Muscle layer of colon (tissue), 2 donors: ENCODE results near the gene TUBG1.
"Not testable (repeated sequence)": the region's sequence is repeated elsewhere in the genome, so short reads cannot be mapped to it uniquely, and the experiment has no call there.

Experiments used
- H3K27ac ChIP-seq: one replicate; pipeline ENCODE4 v1.7.0; 2013; ENCODE audit warnings: low read depth, mild to moderate bottlenecking, low read length, moderate library complexity
- H3K27me3 ChIP-seq, 2 donors: one replicate each; pipeline ENCODE4 v1.7.0; 2013; ENCODE audit warnings: low read length in 2 of 2, mild to moderate bottlenecking in 2 of 2; ENCODE audit not compliant: insufficient read depth in 2 of 2, control insufficient read depth in 1 of 2
- H3K36me3 ChIP-seq: one replicate; pipeline ENCODE4 v1.7.0; 2013; ENCODE audit warnings: mild to moderate bottlenecking, low read length; ENCODE audit not compliant: insufficient read depth
- H3K4me1 ChIP-seq: one replicate; pipeline ENCODE4 v1.7.0; 2013; ENCODE audit warnings: mild to moderate bottlenecking, low read length; ENCODE audit not compliant: insufficient read depth
- H3K4me3 ChIP-seq, 2 donors: one replicate each; pipeline ENCODE4 v1.7.0; 2013; ENCODE audit warnings: low read length in 2 of 2, low read depth in 1 of 2, mild to moderate bottlenecking in 1 of 2, moderate library complexity in 1 of 2
- H3K9ac ChIP-seq: one replicate; pipeline ENCODE4 v1.7.0; 2013; ENCODE audit warnings: low read length
- H3K9me3 ChIP-seq: one replicate; pipeline ENCODE4 v1.7.0; 2013; ENCODE audit warnings: mild to moderate bottlenecking, low read length
- donor health status: abdominal sarcoma.
- donor health status: Adenocarcinoma of cecum.

TUBG1 gene

DNA sequence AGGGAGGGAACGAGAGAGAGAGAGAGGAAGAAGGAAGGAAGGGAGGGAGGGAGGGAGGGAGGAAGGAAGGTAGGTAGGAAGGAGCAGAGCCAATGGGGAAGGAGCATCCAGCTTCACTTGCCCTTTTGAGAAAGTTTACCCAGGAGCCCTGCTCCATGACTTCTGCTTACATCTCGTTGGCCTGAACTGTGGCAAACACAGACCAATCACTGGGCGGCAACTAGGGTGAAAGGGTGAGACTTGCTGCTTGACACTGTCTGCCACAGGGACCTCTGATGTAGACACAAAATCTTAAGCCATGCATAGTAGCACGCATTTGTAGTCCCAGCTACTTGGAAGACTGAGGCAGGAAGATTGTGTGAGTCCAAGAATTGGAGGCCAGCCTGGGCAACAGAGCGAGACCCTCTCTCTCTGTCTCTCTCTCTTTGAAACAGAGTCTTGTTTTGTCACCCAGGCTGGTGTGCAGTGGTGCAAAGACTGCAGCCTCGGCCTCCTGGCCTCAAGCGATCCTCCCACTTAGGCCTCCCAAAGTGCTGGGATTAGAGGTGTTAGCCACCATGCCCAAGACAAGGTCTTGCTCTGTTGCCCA, 30.1 kb downstream of the TUBG1 start:
- Histone ChIP-seq H3K36me3 (no peaks in the 10 kb centered on the region), H3K9me3 (no peaks in the 10 kb centered on the region), H3K4me1 (no peaks in the 10 kb centered on the region), H3K4me3 (no peak overlapping the region), H3K27ac (no peak overlapping the region), H3K9ac (no peak overlapping the region), H3K27me3 (no peaks in the 10 kb centered on the region)

DNA sequence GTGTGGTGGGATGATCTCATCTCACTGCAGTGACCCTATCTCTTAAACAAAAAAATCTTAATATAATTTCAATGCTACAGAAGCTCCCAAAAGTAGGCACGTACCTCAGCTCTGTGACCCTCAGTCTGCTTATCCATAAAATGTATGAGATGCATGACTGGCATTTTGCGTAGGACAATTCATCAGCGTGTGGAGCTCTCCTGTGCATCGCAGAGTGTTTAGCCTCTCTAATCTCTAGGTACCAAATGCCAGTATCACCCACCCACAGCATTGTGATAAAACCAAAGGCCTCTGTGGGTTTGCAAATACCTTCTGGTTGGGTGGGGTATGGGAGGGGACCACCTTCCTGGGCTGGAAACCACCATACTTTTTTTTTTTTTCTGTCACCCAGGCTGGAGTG, 30.6 kb downstream of the TUBG1 start:
- no peak overlapping the region for H3K27ac ChIP-seq
- no peaks in the 10 kb centered on the region for H3K4me1 ChIP-seq
- no peaks in the 10 kb centered on the region for H3K9me3 ChIP-seq
- H3K27me3 ChIP-seq = no peaks in the 10 kb centered on the region
- H3K36me3 ChIP-seq = no peaks in the 10 kb centered on the region
- no peak overlapping the region for H3K4me3 ChIP-seq
- H3K9ac ChIP-seq = no peak overlapping the region

DNA sequence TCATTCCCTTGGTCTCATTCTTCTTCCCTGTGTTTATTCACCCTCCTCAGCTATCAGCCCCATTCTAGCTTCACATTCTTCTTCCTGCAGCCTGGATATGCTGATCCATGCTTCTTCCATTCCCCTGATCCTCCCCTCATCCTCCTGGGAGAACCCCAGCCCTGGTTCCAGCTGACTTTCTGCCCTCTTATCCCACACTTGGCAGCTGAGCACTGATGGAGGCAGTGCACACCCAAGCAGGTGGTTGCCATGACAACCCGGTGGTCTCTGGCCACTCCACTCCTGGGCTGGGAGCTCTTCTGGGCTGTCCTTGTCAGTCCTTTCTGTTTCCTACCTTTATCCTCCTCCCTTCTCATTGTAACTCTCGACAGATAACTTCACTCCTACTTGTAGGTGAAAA, 32.9 kb downstream of the TUBG1 start:
- no peaks in the 10 kb centered on the region for H3K4me1 ChIP-seq
- H3K9me3 ChIP-seq = no peaks in the 10 kb centered on the region
- H3K27me3 ChIP-seq = no peaks in the 10 kb centered on the region
- H3K36me3 ChIP-seq = no peaks in the 10 kb centered on the region
- no peak overlapping the region for H3K9ac ChIP-seq
- H3K27ac ChIP-seq = no peak overlapping the region
- H3K4me3 ChIP-seq = no peak overlapping the region

- H3K9ac ChIP-seq = no peak overlapping the region
- no peaks in the 10 kb centered on the region for H3K9me3 ChIP-seq
- no peaks in the 10 kb centered on the region for H3K4me1 ChIP-seq
- no peaks in the 10 kb centered on the region for H3K36me3 ChIP-seq
- H3K27ac ChIP-seq = no peak overlapping the region
- no peak overlapping the region for H3K4me3 ChIP-seq
- H3K27me3 ChIP-seq = no peaks in the 10 kb centered on the region
These were observed 38.3 kb downstream of the TUBG1 start for GRCh38 chr17:42647778-42648177.

- H3K36me3 ChIP-seq = no peaks in the 10 kb centered on the region
- no peaks in the 10 kb centered on the region for H3K4me1 ChIP-seq
- no peaks in the 10 kb centered on the region for H3K9me3 ChIP-seq
These were observed 41.9 kb downstream of the TUBG1 start for GRCh38 chr17:42651392-42651791.

DNA sequence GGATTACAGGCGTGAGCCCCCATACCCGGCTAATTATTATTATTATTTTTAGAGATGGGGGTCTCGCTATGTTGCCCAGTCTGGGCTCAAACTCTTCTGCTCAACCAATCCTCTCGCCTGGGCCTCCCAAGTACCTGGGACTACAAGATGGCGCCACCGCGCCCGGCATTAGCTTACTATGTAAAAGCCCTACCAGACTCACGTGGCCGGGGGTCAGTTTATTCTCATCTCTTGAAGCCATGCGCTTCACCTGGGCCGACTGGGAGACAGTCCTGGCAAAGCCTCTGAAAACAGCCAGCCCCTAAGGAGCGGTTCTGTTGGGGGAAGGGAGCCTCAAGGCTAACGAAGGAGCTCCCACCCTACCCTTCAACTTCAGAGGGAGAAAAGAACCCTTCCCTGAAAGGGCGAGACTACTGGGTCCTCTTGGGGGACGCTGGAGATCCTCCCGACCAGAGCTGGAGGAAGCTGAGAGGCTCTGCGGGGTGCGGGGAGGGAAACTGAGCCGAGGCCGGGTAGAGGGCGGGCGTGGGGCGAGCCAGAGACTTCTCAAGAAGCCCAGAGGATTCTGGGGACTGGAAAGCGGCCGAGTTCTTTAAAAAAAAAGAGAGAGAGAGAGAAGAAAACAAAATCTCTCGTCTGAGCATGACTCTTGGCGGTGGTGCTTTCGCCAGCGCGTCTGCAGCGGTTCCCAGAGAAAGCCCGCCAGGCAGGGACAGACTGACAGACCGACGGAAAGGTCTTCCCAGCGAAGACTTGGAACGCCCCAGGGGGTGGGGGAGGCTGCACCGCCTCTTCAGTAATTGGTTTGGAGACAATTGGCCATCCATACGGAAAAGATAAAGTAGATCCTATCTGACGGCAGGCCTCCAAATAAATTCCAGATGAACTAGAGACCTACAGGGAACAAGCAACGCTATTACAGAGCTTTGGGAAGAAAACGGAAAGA, 44.0 kb downstream of the TUBG1 start:
- H3K9ac ChIP-seq = peak overlapping the region; percentile 25
- H3K27ac ChIP-seq = peak overlapping the region; percentile 79
- no peaks in the 10 kb centered on the region for H3K9me3 ChIP-seq
- no peaks in the 10 kb centered on the region for H3K27me3 ChIP-seq
- no peaks in the 10 kb centered on the region for H3K4me1 ChIP-seq
- peak overlapping the region; percentile 16 to 54 for H3K4me3 ChIP-seq
- H3K36me3 ChIP-seq = no peaks in the 10 kb centered on the region

More at GRCh38 chr17:42651392-42651791, 41.9 kb downstream of the TUBG1 start:
- Histone ChIP-seq H3K27me3 (no peaks in the 10 kb centered on the region), H3K27ac (no peak overlapping the region), H3K4me3 (no peak overlapping the region), H3K9ac (no peak overlapping the region)

- H3K4me1 ChIP-seq = peaks cover 5% of the 10 kb centered on the region
- H3K4me3 ChIP-seq = no peak overlapping the region
- H3K9ac ChIP-seq = no peak overlapping the region
- no peaks in the 10 kb centered on the region for H3K36me3 ChIP-seq
- H3K27ac ChIP-seq = no peak overlapping the region
- H3K9me3 ChIP-seq = no peaks in the 10 kb centered on the region
- no peaks in the 10 kb centered on the region for H3K27me3 ChIP-seq
These were observed 46.0 kb downstream of the TUBG1 start for GRCh38 chr17:42655528-42655927.

- Histone ChIP-seq H3K27me3 (no peaks in the 10 kb centered on the region), H3K36me3 (peaks cover 11% of the 10 kb centered on the region), H3K27ac (no peak overlapping the region), H3K9ac (no peak overlapping the region), H3K4me3 (no peak overlapping the region), H3K9me3 (no peaks in the 10 kb centered on the region), H3K4me1 (peaks cover 7% of the 10 kb centered on the region)
These were observed 48.5 kb downstream of the TUBG1 start for GRCh38 chr17:42657824-42658588.

- H3K27ac ChIP-seq = peak within 1 kb of the TSS; percentile 94
These were observed 49.8 kb downstream of the TUBG1 start, which contains the start of gene TUBG2 for GRCh38 chr17:42659079-42659931. TUBG2 (plus strand) TSS chr17:42659284; CDS start chr17:42659504, 220 bp downstream.

DNA sequence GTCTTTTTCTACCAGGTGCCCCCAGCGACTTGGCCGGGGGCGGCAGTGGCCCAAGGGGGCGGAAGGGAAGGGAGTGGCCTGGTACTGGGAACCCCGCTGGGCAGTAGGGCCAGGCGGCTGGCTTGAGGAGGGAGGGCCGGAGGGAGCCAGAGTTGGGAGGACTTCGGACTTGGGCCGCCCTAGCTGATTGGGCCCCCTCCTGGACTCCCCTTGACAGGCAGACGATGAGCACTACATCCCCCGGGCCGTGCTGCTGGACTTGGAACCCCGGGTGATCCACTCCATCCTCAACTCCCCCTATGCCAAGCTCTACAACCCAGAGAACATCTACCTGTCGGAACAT, 50.4 kb downstream of the TUBG1 start:
- Histone ChIP-seq H3K36me3 (peaks cover 16% of the 10 kb centered on the region), H3K4me3 (peak overlapping the region in 1 of 2 donors; percentile 55), H3K9ac (peak overlapping the region; percentile 51)
- not testable (repeated sequence) for H3K4me1 ChIP-seq, H3K27me3 ChIP-seq, H3K9me3 ChIP-seq, H3K27ac ChIP-seq

More at GRCh38 chr17:42659079-42659931, 49.8 kb downstream of the TUBG1 start, which contains the start of gene TUBG2:
- H3K9ac ChIP-seq = peak within 1 kb of the TSS; percentile 51
- H3K4me1 ChIP-seq = peaks cover 7% of the 10 kb centered on the region
- H3K9me3 ChIP-seq = no peaks in the 10 kb centered on the region
- H3K4me3 ChIP-seq = peak within 1 kb of the TSS; percentile 55 to 85
- H3K27me3 ChIP-seq = no peaks in the 10 kb centered on the region
- peaks cover 15% of the 10 kb centered on the region for H3K36me3 ChIP-seq
